Liver (tissue), 9 donors: ENCODE measurements around the gene STPG4. TPM values are rescaled to one million over a fixed set of nuclear protein-coding genes. Genes with fewer than 3 reads are reported as not detected.

Source experiments
- DNase-seq: peaks from one replicate; pipeline ENCODE4 v3.0.0-alpha.2; 2017; ENCODE audit warnings: low spot score
- H3K27ac ChIP-seq, 2 donors: one replicate each; pipeline ENCODE4 v1.7.0; 2013; ENCODE audit warnings: inconsistent platforms in 2 of 2, low read length in 2 of 2, control low read depth in 1 of 2, low read depth in 1 of 2, mild to moderate bottlenecking in 1 of 2
- H3K27me3 ChIP-seq, 4 donors: one replicate each; pipeline versions ENCODE4 v1.6.1 to v1.7.0; 2013; ENCODE audit warnings: low read length in 3 of 4, inconsistent platforms in 1 of 4, mild to moderate bottlenecking in 1 of 4, moderate library complexity in 1 of 4; ENCODE audit not compliant: control insufficient read depth in 4 of 4, insufficient read depth in 4 of 4
- H3K36me3 ChIP-seq, 4 donors: one replicate each; pipeline versions ENCODE4 v1.6.1 to v1.7.0; 2013; ENCODE audit warnings: low read length in 3 of 4, mild to moderate bottlenecking in 3 of 4, low read depth in 1 of 4, moderate library complexity in 1 of 4; ENCODE audit not compliant: control insufficient read depth in 4 of 4, insufficient read depth in 3 of 4
- H3K4me1 ChIP-seq, 4 donors: one replicate each; pipeline versions ENCODE4 v1.6.1 to v1.7.0; 2013; ENCODE audit warnings: low read length in 3 of 4, mild to moderate bottlenecking in 3 of 4, moderate library complexity in 1 of 4; ENCODE audit not compliant: control insufficient read depth in 4 of 4, insufficient read depth in 4 of 4
- H3K4me3 ChIP-seq, 3 donors: one replicate each; pipeline versions ENCODE4 v1.6.1 to v1.7.0; 2013; ENCODE audit warnings: low read length in 3 of 3, control low read depth in 1 of 3, low read depth in 1 of 3, mild to moderate bottlenecking in 1 of 3
- H3K9ac ChIP-seq, 2 donors: one replicate each; pipeline ENCODE4 v1.7.0; 2013; ENCODE audit warnings: low read length in 2 of 2, mild to moderate bottlenecking in 2 of 2, moderate library complexity in 2 of 2, control low read depth in 1 of 2, low read depth in 1 of 2
- H3K9me3 ChIP-seq, 4 donors: one replicate each; pipeline versions ENCODE4 v1.6.1 to v1.7.0; 2013; ENCODE audit warnings: low read length in 3 of 4; ENCODE audit not compliant: control insufficient read depth in 4 of 4
- EGR1 ChIP-seq, 2 donors: IDR thresholded peaks; 2 replicates each; pipeline ENCODE4 v1.6.1; 2016 to 2018; ENCODE audit warnings: antibody characterized with exemption in 2 of 2, low read depth in 2 of 2
- FOXA2 ChIP-seq: IDR thresholded peaks from 2 replicates; pipeline ENCODE4 v1.6.1; 2016; ENCODE audit warnings: antibody characterized with exemption
- GABPA ChIP-seq, 2 donors: IDR thresholded peaks in 1 of 2; conservative IDR thresholded peaks in 1 of 2; 2 replicates each; pipeline ENCODE4 v1.6.1; 2016; ENCODE audit warnings: antibody characterized with exemption in 2 of 2, mild to moderate bottlenecking in 1 of 2, moderate library complexity in 1 of 2
- HNF4A ChIP-seq, 2 donors: conservative IDR thresholded peaks; 2 replicates each; pipeline ENCODE4 v1.6.1; 2016; ENCODE audit warnings: antibody characterized with exemption in 2 of 2, mild to moderate bottlenecking in 2 of 2
- HNF4G ChIP-seq: IDR thresholded peaks from 2 replicates; pipeline ENCODE4 v1.6.1; 2016; ENCODE audit warnings: antibody characterized with exemption
- JUND ChIP-seq, 2 donors: IDR thresholded peaks; 2 replicates each; pipeline ENCODE4 v1.6.1; 2016; ENCODE audit warnings: antibody characterized with exemption in 2 of 2
- NR2F2 ChIP-seq: IDR thresholded peaks from 2 replicates; pipeline ENCODE4 v1.6.1; 2016; ENCODE audit warnings: antibody characterized with exemption
- RAD21 ChIP-seq, 2 donors: IDR thresholded peaks; 2 replicates each; pipeline ENCODE4 v1.6.1; 2016; ENCODE audit warnings: antibody characterized with exemption in 2 of 2, mild to moderate bottlenecking in 2 of 2
- RXRA ChIP-seq, 2 donors: IDR thresholded peaks; 2 replicates each; pipeline ENCODE4 v1.6.1; 2017 to 2018; ENCODE audit warnings: antibody characterized with exemption in 2 of 2, mild to moderate bottlenecking in 1 of 2
- SP1 ChIP-seq: IDR thresholded peaks from 2 replicates; pipeline ENCODE4 v1.6.1; 2018; ENCODE audit warnings: antibody characterized with exemption, mild to moderate bottlenecking
- YY1 ChIP-seq: IDR thresholded peaks from 2 replicates; pipeline ENCODE4 v1.6.1; 2016; ENCODE audit warnings: antibody characterized with exemption, mild to moderate bottlenecking
- WGBS: extraction: QIAGEN DNeasy Blood & Tissue Kit; methylation state at CpG from one replicate; pipeline ENCODE4 v1.1.7; 2013; 5-methylcytosine and 5-hydroxymethylcytosine counted together
- polyA plus RNA-seq, 2 donors: library from polyadenylated mRNA; stranded (reverse) in 1 of 2; unstranded in 1 of 2; fragments of 200-250 nt in 1 of 2; fragments of >200 nt in 1 of 2; fragmentation: Nextera tagmentation in 1 of 2; extraction: Ambion mirVana in 1 of 2; gene quantifications; one replicate each; pipeline versions ENCODE4 v1.2.1 to v1.2.3, GENCODE V29; 2013 to 2015
- total RNA-seq, 2 donors: library from RNA; depleted of rRNA; stranded (reverse); fragments of >200 nt; gene quantifications; one replicate each; pipeline ENCODE4 v1.2.3, GENCODE V29; 2014
- TF ChIP-seq, protein P1 (sequence below): IDR thresholded peaks from 2 replicates; pipeline ENCODE4 v1.6.1; 2016; ENCODE audit warnings: antibody characterized with exemption
- TF ChIP-seq, protein P2 (sequence below): IDR thresholded peaks from 2 replicates; pipeline ENCODE4 v1.6.1; 2016; ENCODE audit warnings: antibody characterized with exemption, mild to moderate bottlenecking
- TF ChIP-seq, protein P3 (sequence below): fragments of 150-350 bp; IDR thresholded peaks from 2 replicates; pipeline ENCODE4 v1.5.1; 2017; ENCODE audit warnings: improper control_type of control experiment, low read depth, low read length; ENCODE audit not compliant: missing input control
- TF ChIP-seq, protein P4 (sequence below): IDR thresholded peaks from 2 replicates; pipeline ENCODE4 v1.6.1; 2016; ENCODE audit warnings: antibody characterized with exemption
- donor health status: healthy.
- donor health status: healthy.
- donor health status: healthy.
- donor health status: healthy.
- donor health status: healthy.

Gene STPG4
- total and polyA plus RNA-seq, 4 donors, result 0.25 TPM; not detected in 3

DNA sequence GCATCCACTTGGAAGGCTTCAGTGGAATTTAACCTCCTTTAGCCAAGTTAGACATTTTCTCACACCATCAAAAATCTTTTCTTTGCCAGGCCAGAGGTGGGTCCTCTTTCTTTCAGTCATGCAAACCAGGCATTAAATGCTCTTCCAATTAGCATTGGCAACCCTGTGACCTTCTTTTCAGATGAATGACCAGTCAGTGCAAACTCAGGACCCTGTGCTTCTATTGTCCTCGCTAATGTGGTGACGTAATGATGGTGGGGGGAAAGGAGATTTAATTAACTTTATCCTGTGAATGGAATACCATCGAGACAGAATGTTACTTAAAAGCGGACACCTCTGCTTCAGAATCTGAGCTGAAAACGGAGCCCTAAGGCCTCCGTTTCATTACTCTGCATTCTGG, 23.2 kb upstream of the STPG4 start:
- H3K27ac ChIP-seq, result no peak overlapping the region
- H3K27me3 ChIP-seq, result no peaks in the 10 kb centered on the region
- TF ChIP-seq FOXA2 (no peak), RAD21 (IDR thresholded peaks at IDR 0.05) (no peak), EGR1 (IDR thresholded peaks at IDR 0.05; ENCODE audit: low read depth in 2 of 2) (no peak), HNF4G (no peak), GABPA (IDR thresholded peaks at IDR 0.05 in 1 of 2, conservative IDR thresholded peaks at IDR 0.05 in 1 of 2) (no peak), RXRA (IDR thresholded peaks at IDR 0.05) (no peak), HNF4A (conservative IDR thresholded peaks at IDR 0.05) (no peak)
- TF ChIP-seq, protein P1, sequence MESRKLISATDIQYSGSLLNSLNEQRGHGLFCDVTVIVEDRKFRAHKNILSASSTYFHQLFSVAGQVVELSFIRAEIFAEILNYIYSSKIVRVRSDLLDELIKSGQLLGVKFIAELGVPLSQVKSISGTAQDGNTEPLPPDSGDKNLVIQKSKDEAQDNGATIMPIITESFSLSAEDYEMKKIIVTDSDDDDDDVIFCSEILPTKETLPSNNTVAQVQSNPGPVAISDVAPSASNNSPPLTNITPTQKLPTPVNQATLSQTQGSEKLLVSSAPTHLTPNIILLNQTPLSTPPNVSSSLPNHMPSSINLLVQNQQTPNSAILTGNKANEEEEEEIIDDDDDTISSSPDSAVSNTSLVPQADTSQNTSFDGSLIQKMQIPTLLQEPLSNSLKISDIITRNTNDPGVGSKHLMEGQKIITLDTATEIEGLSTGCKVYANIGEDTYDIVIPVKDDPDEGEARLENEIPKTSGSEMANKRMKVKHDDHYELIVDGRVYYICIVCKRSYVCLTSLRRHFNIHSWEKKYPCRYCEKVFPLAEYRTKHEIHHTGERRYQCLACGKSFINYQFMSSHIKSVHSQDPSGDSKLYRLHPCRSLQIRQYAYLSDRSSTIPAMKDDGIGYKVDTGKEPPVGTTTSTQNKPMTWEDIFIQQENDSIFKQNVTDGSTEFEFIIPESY, result no peak
- TF ChIP-seq, protein P2, sequence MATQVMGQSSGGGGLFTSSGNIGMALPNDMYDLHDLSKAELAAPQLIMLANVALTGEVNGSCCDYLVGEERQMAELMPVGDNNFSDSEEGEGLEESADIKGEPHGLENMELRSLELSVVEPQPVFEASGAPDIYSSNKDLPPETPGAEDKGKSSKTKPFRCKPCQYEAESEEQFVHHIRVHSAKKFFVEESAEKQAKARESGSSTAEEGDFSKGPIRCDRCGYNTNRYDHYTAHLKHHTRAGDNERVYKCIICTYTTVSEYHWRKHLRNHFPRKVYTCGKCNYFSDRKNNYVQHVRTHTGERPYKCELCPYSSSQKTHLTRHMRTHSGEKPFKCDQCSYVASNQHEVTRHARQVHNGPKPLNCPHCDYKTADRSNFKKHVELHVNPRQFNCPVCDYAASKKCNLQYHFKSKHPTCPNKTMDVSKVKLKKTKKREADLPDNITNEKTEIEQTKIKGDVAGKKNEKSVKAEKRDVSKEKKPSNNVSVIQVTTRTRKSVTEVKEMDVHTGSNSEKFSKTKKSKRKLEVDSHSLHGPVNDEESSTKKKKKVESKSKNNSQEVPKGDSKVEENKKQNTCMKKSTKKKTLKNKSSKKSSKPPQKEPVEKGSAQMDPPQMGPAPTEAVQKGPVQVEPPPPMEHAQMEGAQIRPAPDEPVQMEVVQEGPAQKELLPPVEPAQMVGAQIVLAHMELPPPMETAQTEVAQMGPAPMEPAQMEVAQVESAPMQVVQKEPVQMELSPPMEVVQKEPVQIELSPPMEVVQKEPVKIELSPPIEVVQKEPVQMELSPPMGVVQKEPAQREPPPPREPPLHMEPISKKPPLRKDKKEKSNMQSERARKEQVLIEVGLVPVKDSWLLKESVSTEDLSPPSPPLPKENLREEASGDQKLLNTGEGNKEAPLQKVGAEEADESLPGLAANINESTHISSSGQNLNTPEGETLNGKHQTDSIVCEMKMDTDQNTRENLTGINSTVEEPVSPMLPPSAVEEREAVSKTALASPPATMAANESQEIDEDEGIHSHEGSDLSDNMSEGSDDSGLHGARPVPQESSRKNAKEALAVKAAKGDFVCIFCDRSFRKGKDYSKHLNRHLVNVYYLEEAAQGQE, result no peak
- TF ChIP-seq, protein P3, sequence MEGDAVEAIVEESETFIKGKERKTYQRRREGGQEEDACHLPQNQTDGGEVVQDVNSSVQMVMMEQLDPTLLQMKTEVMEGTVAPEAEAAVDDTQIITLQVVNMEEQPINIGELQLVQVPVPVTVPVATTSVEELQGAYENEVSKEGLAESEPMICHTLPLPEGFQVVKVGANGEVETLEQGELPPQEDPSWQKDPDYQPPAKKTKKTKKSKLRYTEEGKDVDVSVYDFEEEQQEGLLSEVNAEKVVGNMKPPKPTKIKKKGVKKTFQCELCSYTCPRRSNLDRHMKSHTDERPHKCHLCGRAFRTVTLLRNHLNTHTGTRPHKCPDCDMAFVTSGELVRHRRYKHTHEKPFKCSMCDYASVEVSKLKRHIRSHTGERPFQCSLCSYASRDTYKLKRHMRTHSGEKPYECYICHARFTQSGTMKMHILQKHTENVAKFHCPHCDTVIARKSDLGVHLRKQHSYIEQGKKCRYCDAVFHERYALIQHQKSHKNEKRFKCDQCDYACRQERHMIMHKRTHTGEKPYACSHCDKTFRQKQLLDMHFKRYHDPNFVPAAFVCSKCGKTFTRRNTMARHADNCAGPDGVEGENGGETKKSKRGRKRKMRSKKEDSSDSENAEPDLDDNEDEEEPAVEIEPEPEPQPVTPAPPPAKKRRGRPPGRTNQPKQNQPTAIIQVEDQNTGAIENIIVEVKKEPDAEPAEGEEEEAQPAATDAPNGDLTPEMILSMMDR, result no peak
- H3K9me3 ChIP-seq, result no peaks in the 10 kb centered on the region
- H3K4me3 ChIP-seq, result no peak overlapping the region
- no peak for DNase-seq
- peaks cover 5 to 25% (median 14%) of the 10 kb centered on the region in 4 donors for H3K4me1 ChIP-seq
- no peaks in the 10 kb centered on the region for H3K36me3 ChIP-seq
- 97% methylated on average over 6 of the region's 6 CpGs for WGBS
- no peak overlapping the region for H3K9ac ChIP-seq

DNA sequence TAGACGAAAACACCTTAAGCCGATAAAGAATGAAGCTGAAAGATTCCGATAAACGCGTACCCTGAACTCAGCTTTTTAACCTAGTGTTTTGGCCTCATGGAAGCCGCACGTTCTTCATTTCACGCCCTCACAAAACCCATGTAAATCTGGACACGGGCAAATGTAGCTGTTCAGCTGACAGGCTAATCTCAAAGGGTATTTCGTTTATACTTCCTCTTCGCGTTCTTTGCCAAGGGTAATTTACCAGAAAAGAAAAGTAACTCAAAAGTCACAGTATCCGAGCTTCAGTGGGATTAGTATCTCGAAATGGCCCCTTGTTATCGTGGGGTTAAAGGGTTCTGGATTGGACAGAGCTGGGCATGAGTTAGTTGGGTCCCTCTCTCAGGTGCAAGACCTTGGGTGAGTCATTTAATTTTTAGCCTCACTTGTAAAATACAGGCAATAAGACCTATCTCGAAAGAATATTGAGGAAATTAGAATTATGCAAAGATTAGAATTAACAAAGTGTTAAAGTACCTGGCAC, 22.0 kb upstream of the STPG4 start:
- H3K4me1 ChIP-seq, result peaks cover 7 to 36% (median 26%) of the 10 kb centered on the region in 4 donors
- DNase-seq, result no peak
- 15% methylated on average over 16 of the region's 16 CpGs for WGBS
- TF ChIP-seq, protein P1, result no peak
- TF ChIP-seq YY1, result no peak
- TF ChIP-seq NR2F2, result no peak
- TF ChIP-seq JUND (IDR thresholded peaks at IDR 0.05), result no peak
- no peak for TF ChIP-seq SP1
- TF ChIP-seq, protein P3, result no peak
- no peak for TF ChIP-seq HNF4G
- TF ChIP-seq, protein P2, result no peak
- TF ChIP-seq, protein P4, sequence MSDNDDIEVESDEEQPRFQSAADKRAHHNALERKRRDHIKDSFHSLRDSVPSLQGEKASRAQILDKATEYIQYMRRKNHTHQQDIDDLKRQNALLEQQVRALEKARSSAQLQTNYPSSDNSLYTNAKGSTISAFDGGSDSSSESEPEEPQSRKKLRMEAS, result no peak

More for the DNA sequence above, 22.0 kb upstream of the STPG4 start:
- peak overlapping the region; percentile 91 to 97 for H3K9ac ChIP-seq
- no peaks in the 10 kb centered on the region for H3K27me3 ChIP-seq
- H3K27ac ChIP-seq, result peak overlapping the region; percentile 94 to 99
- H3K36me3 ChIP-seq, result no peaks in the 10 kb centered on the region
- no peaks in the 10 kb centered on the region for H3K9me3 ChIP-seq
- H3K4me3 ChIP-seq, result peak overlapping the region; percentile 79 to 99 (median 82)
